ENCODE measurements around the gene ADSS1. TPM values are rescaled to one million over a fixed set of nuclear protein-coding genes. Genes with fewer than 3 reads are reported as not detected.

Gene ADSS1
- total RNA-seq, 1 experiment from 2014 or later = 3.2 TPM

DNA sequence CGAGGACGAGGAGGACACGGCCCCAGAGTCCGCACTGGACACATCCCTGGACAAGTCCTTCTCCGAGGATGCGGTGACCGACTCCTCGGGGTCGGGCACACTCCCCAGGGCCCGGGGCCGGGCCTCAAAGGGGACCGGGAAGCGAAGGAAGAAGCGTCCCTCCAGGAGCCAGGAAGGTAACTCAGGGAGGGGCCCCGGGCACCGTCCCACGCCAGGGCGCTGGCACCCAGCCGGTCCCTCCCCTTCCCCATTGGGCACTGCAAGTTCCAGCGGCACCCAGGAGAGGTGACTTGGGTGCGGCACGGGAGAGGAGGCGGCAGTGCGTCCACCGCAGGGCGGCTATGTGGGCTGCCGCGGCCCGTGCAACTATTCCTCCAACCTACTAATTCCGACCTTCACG is 9.3 kb upstream of the ADSS1 start:
- H3K4me3 ChIP-seq (ENCODE audit: low read depth, low read length) = no peak overlapping the region
- no peaks in the 10 kb centered on the region for H3K4me1 ChIP-seq
- H3K27me3 ChIP-seq (replicated peaks; ENCODE audit: control insufficient read depth, insufficient read depth, low read length) = no peaks in the 10 kb centered on the region
- no peak overlapping the region for H3K4me3 Mint-ChIP-seq (ENCODE audit: unreplicated experiment)
- no peaks in the 10 kb centered on the region for H3K9me3 Mint-ChIP-seq (ENCODE audit: unreplicated experiment)
- H3K36me3 Mint-ChIP-seq (ENCODE audit: insufficient read depth, unreplicated experiment) = peaks cover 7% of the 10 kb centered on the region
- no peaks in the 10 kb centered on the region for H3K9me3 ChIP-seq
- BruUV-seq (replicated peaks) = no TSS peak
- H3K4me1 Mint-ChIP-seq (ENCODE audit: low read depth, unreplicated experiment) = no peaks in the 10 kb centered on the region
- no peaks in the 10 kb centered on the region for H3K36me3 ChIP-seq (ENCODE audit: control insufficient read depth, insufficient read depth, low read length)
- no peak for DNase-seq
- TF ChIP-seq, protein P1, sequence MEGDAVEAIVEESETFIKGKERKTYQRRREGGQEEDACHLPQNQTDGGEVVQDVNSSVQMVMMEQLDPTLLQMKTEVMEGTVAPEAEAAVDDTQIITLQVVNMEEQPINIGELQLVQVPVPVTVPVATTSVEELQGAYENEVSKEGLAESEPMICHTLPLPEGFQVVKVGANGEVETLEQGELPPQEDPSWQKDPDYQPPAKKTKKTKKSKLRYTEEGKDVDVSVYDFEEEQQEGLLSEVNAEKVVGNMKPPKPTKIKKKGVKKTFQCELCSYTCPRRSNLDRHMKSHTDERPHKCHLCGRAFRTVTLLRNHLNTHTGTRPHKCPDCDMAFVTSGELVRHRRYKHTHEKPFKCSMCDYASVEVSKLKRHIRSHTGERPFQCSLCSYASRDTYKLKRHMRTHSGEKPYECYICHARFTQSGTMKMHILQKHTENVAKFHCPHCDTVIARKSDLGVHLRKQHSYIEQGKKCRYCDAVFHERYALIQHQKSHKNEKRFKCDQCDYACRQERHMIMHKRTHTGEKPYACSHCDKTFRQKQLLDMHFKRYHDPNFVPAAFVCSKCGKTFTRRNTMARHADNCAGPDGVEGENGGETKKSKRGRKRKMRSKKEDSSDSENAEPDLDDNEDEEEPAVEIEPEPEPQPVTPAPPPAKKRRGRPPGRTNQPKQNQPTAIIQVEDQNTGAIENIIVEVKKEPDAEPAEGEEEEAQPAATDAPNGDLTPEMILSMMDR (IDR thresholded peaks at IDR 0.05; ENCODE audit: insufficient read depth in 1 of 2, low read depth in 1 of 2, low read length in 1 of 2, severe bottlenecking in 1 of 2, unreplicated experiment in 1 of 2) = no peak
- intact Hi-C loops (cut with micrococcal nuclease; ENCODE audit: unreplicated experiment) = no loop called here
- CTCF ChIA-PET = no interaction called here
- POLR2A ChIA-PET = no interaction called here
- no peak overlapping the region for H3K27ac Mint-ChIP-seq (ENCODE audit: unreplicated experiment)
- no peaks in the 10 kb centered on the region for H3K27me3 Mint-ChIP-seq (ENCODE audit: insufficient read depth, unreplicated experiment)

DNA sequence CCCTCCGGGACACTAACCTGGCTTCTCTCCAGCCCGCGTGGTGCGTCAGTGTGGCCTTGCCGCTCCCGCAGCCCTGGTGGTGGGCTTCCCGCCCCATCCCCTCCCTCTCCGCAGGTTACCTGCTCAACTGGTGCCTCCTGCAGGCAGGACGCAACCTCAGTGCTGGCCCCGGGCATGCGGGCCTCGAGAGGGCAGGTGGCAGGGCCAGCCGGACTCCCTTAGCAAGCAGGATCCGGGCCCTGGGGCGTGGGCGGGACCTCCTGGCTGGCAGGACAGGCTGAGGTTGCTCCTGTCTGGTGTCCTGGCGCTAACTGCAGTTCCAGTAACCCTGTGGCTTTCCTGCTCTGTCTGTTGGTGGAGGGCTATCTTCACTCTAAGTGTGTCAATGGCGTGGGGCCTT is 8.6 kb upstream of the ADSS1 start:
- no peaks in the 10 kb centered on the region for H3K4me1 ChIP-seq
- intact Hi-C loops (cut with micrococcal nuclease; ENCODE audit: unreplicated experiment) = no loop called here
- no peaks in the 10 kb centered on the region for H3K4me1 Mint-ChIP-seq (ENCODE audit: low read depth, unreplicated experiment)
- no peaks in the 10 kb centered on the region for H3K27me3 ChIP-seq (replicated peaks; ENCODE audit: control insufficient read depth, insufficient read depth, low read length)
- H3K9me3 ChIP-seq = no peaks in the 10 kb centered on the region
- CTCF ChIA-PET = no interaction called here
- no TSS peak for BruUV-seq (replicated peaks)
- no peak overlapping the region for H3K4me3 Mint-ChIP-seq (ENCODE audit: unreplicated experiment)
- DNase-seq = no peak
- TF ChIP-seq, protein P1 (IDR thresholded peaks at IDR 0.05; ENCODE audit: insufficient read depth in 1 of 2, low read depth in 1 of 2, low read length in 1 of 2, severe bottlenecking in 1 of 2, unreplicated experiment in 1 of 2) = no peak
- H3K36me3 Mint-ChIP-seq (ENCODE audit: insufficient read depth, unreplicated experiment) = peaks cover 2% of the 10 kb centered on the region
- H3K27ac Mint-ChIP-seq (ENCODE audit: unreplicated experiment) = no peak overlapping the region
- H3K9me3 Mint-ChIP-seq (ENCODE audit: unreplicated experiment) = no peaks in the 10 kb centered on the region
- H3K4me3 ChIP-seq (ENCODE audit: low read depth, low read length) = no peak overlapping the region
- POLR2A ChIA-PET = no interaction called here
- H3K36me3 ChIP-seq (ENCODE audit: control insufficient read depth, insufficient read depth, low read length) = no peaks in the 10 kb centered on the region
- no peaks in the 10 kb centered on the region for H3K27me3 Mint-ChIP-seq (ENCODE audit: insufficient read depth, unreplicated experiment)

DNA sequence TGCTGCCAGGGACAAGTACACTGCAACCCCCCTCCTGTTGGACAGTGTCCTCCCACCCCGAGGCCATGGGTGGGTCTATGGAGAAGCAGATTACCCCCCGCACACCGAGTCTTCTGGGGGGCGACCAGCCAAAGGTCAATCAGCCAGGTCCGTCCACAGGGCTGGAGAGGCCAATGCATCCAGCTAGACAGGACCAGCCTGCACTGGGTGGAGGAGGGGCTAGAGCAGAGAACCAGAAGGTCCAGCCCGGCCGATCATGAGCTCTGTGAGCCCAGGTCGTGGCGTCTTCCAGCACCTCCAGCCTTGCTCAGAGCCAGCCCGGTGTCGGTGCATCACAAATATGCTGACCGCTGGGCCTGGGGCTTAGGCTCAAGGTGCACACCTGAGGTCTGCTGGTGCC is 8.2 kb upstream of the ADSS1 start:
- intact Hi-C loops (cut with micrococcal nuclease; ENCODE audit: unreplicated experiment) = no loop called here
- ChIA-PET CTCF (no interaction called here), POLR2A (no interaction called here)
- TF ChIP-seq, protein P1 (IDR thresholded peaks at IDR 0.05; ENCODE audit: insufficient read depth in 1 of 2, low read depth in 1 of 2, low read length in 1 of 2, severe bottlenecking in 1 of 2, unreplicated experiment in 1 of 2) = no peak
- no TSS peak for BruUV-seq (replicated peaks)
- no peaks in the 10 kb centered on the region for H3K36me3 Mint-ChIP-seq (ENCODE audit: insufficient read depth, unreplicated experiment)
- H3K36me3 ChIP-seq (ENCODE audit: control insufficient read depth, insufficient read depth, low read length) = no peaks in the 10 kb centered on the region
- no peak for DNase-seq
- H3K4me1 Mint-ChIP-seq (ENCODE audit: low read depth, unreplicated experiment) = no peaks in the 10 kb centered on the region
- H3K4me3 ChIP-seq (ENCODE audit: low read depth, low read length) = no peak overlapping the region
- no peaks in the 10 kb centered on the region for H3K4me1 ChIP-seq
- H3K9me3 ChIP-seq = no peaks in the 10 kb centered on the region
- H3K9me3 Mint-ChIP-seq (ENCODE audit: unreplicated experiment) = no peaks in the 10 kb centered on the region
- no peak overlapping the region for H3K27ac Mint-ChIP-seq (ENCODE audit: unreplicated experiment)
- H3K27me3 Mint-ChIP-seq (ENCODE audit: insufficient read depth, unreplicated experiment) = no peaks in the 10 kb centered on the region
- H3K27me3 ChIP-seq (replicated peaks; ENCODE audit: control insufficient read depth, insufficient read depth, low read length) = no peaks in the 10 kb centered on the region
- no peak overlapping the region for H3K4me3 Mint-ChIP-seq (ENCODE audit: unreplicated experiment)
